ENCODE results near the gene ATXN7L1. TPM values are rescaled to one million over a fixed set of nuclear protein-coding genes. Genes with fewer than 3 reads are reported as not detected.

Gene ATXN7L1
- total RNA-seq, 2 donors from 2014 or later, result 1.7 to 3.2 TPM

DNA sequence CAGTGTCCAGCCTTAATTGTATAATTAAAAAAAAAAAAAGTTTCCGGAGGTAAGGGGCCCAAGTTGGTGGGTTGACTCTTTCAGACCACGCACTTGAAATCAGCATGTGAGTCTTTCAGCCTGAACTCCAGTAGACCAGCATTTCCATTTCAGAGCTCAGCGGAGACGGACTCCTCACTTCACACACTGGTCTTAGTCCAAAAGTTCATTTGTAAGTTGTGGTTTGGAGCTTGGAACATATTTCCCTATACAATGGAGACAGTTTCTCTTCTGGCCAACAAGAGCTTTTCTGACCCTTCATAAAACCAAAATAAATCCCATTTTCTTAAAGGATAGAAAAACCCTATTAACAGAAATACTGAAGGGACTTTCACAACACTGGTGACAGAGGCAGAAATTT lies 41.0 kb downstream of the ATXN7L1 start:
- no peaks in the 10 kb centered on the region for H3K9me3 ChIP-seq
- no peak for TF ChIP-seq CTCF (IDR thresholded peaks at IDR 0.05)
- no peak overlapping the region for H3K27ac ChIP-seq
- H3K4me3 ChIP-seq, result no peak overlapping the region
- no peak for DNase-seq (ENCODE audit: low spot score)
- H3K36me3 ChIP-seq, result no peaks in the 10 kb centered on the region
- peaks cover 0 to 15% of the 10 kb centered on the region in 2 donors for H3K4me1 ChIP-seq
- no peaks in the 10 kb centered on the region for H3K27me3 ChIP-seq

DNA sequence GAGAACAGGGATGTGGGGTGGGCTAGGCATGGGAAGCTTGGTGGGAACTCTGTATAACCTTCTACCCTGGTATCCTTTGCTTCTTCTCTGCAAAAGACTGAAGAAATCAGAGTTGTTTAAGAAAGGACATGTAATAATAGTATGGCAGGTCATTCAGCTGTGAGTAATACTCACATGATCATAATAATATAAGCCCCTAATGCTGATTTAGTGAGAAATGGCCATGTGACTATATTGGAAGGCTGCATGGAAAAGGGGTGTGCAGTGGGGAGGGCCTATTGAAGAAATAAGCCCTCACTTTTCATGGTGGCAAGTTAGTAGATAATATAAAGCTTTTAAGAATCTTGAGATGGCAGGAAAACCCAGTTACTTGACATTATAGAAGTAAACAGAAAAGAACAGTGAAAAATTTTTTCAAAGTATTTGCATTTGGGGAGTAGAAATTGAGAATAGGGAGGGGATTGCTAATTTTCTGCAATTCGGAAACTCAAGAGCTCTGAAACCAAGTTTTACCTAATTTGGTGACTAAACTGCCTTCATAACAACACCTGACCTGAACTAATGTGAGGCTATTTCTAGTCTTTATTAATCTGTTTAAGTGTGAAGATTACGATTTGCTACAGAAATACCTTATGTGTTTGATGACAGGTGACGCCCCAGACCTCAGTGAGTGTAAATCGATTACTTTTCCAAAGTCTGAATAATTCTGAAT lies 44.4 kb downstream of the ATXN7L1 start:
- no peaks in the 10 kb centered on the region for H3K27me3 ChIP-seq
- no peak for TF ChIP-seq CTCF (IDR thresholded peaks at IDR 0.05)
- DNase-seq (ENCODE audit: low spot score), result no peak
- no peaks in the 10 kb centered on the region for H3K36me3 ChIP-seq
- no peaks in the 10 kb centered on the region for H3K9me3 ChIP-seq
- no peak overlapping the region for H3K27ac ChIP-seq
- peaks cover 0 to 9% of the 10 kb centered on the region in 2 donors for H3K4me1 ChIP-seq
- H3K4me3 ChIP-seq, result no peak overlapping the region

DNA sequence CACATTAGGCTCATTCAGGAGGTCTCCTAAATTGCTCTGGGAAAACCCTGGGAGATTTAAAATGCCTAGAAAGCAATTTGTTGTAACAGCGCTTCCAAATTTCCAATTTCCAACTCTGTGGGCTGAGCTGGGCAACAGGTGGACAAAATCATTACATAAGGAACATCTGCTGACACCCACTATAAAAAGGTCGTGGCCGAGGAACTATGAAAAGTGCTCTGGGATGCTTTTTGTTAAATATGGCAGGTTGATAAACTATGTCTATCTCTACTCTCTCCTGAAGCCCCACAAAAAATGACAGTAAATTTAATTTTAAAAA lies 45.1 kb downstream of the ATXN7L1 start:
- DNase-seq (ENCODE audit: low spot score), result no peak
- Histone ChIP-seq H3K4me3 (no peak overlapping the region), H3K4me1 (peaks cover 0 to 9% of the 10 kb centered on the region in 2 donors), H3K9me3 (no peaks in the 10 kb centered on the region), H3K27ac (no peak overlapping the region), H3K36me3 (no peaks in the 10 kb centered on the region), H3K27me3 (no peaks in the 10 kb centered on the region)
- TF ChIP-seq CTCF (IDR thresholded peaks at IDR 0.05), result no peak

- Histone ChIP-seq H3K4me3 (no peak overlapping the region), H3K4me1 (peaks cover 0 to 9% of the 10 kb centered on the region in 2 donors), H3K36me3 (no peaks in the 10 kb centered on the region), H3K27ac (no peak overlapping the region), H3K27me3 (no peaks in the 10 kb centered on the region), H3K9me3 (no peaks in the 10 kb centered on the region)
- DNase-seq (ENCODE audit: low spot score), result no peak
- TF ChIP-seq CTCF (IDR thresholded peaks at IDR 0.05), result no peak
Observed at GRCh38 chr7:105830405-105831301, 45.7 kb downstream of the ATXN7L1 start.

DNA sequence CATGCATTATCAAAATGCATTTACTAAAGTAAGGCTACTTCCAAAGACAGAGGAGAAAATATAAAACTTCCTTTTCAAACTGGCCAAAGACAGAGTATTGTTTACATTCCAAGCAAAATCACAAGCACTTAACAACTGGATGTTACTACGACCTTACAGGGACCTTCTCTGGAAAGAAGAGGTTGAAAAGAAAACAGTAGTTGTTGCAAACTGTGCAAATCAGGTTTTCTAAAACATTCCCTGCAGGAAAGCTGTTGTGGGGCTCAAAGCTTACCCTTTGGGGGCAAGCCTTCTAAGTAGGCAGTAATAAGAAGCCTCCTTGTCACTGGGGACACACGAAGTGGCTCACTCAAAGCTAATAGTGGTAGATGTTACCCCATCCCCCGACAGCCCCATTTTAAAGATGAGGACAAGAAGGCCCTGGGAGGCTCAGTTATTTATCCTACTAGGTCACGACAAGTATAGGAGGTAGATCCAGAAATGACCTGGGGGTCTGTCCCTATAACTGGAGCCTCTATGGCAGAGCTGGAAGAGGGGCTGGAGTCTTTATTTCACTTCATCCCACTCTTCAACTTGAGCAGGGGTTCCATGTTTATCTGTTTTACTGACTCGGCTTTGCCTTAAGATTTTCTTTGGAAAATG lies 46.6 kb downstream of the ATXN7L1 start:
- no peak for TF ChIP-seq CTCF (IDR thresholded peaks at IDR 0.05)
- no peaks in the 10 kb centered on the region for H3K27me3 ChIP-seq
- no peak overlapping the region for H3K27ac ChIP-seq
- no peak for DNase-seq (ENCODE audit: low spot score)
- H3K4me3 ChIP-seq, result no peak overlapping the region
- no peaks in the 10 kb centered on the region for H3K9me3 ChIP-seq
- H3K36me3 ChIP-seq, result no peaks in the 10 kb centered on the region
- peaks cover 0 to 9% of the 10 kb centered on the region in 2 donors for H3K4me1 ChIP-seq

Measured in right atrium auricular region (tissue), 2 donors.